ENCODE results near the gene ATP6V0D1.

GRCh38 chr16:67519242-67519641, 38.3 kb upstream of the ATP6V0D1 start:
- TF ChIP-seq CTCF (IDR thresholded peaks at IDR 0.05; ENCODE audit: poor library complexity, severe bottlenecking) (no peak), EP300 (conservative IDR thresholded peaks at IDR 0.05; ENCODE audit: poor library complexity, severe bottlenecking) (no peak)
